ENCODE data around the gene PDE10A. TPM values are rescaled to one million over a fixed set of nuclear protein-coding genes. Genes with fewer than 3 reads are reported as not detected.

The PDE10A gene
- total and polyA plus RNA-seq, 2 of the 8 experiments (the other 6 are each of a cell fraction or from before 2014, with no cell fraction given): 1.1 to 2.4 TPM

GRCh38 chr6:165552248-165552736, 110.7 kb downstream of the PDE10A start (continued):
- TF ChIP-seq E2F6 (IDR thresholded peaks at IDR 0.05) (no peak), SP1 (IDR thresholded peaks at IDR 0.05; ENCODE audit: low read depth, low read length) (no peak), PHF8 (conservative IDR thresholded peaks at IDR 0.05; ENCODE audit: low read depth, low read length) (no peak), SP4 (IDR thresholded peaks at IDR 0.05; ENCODE audit: low read length) (no peak), CHD7 (IDR thresholded peaks at IDR 0.05; ENCODE audit: insufficient replicate concordance, low read length) (no peak), BACH1 (IDR thresholded peaks at IDR 0.05; ENCODE audit: low read length) (no peak)
- TF ChIP-seq, protein P1, sequence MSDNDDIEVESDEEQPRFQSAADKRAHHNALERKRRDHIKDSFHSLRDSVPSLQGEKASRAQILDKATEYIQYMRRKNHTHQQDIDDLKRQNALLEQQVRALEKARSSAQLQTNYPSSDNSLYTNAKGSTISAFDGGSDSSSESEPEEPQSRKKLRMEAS (IDR thresholded peaks at IDR 0.05): no peak
